ENCODE measurements around the gene EPS8L2.

The EPS8L2 gene

DNA sequence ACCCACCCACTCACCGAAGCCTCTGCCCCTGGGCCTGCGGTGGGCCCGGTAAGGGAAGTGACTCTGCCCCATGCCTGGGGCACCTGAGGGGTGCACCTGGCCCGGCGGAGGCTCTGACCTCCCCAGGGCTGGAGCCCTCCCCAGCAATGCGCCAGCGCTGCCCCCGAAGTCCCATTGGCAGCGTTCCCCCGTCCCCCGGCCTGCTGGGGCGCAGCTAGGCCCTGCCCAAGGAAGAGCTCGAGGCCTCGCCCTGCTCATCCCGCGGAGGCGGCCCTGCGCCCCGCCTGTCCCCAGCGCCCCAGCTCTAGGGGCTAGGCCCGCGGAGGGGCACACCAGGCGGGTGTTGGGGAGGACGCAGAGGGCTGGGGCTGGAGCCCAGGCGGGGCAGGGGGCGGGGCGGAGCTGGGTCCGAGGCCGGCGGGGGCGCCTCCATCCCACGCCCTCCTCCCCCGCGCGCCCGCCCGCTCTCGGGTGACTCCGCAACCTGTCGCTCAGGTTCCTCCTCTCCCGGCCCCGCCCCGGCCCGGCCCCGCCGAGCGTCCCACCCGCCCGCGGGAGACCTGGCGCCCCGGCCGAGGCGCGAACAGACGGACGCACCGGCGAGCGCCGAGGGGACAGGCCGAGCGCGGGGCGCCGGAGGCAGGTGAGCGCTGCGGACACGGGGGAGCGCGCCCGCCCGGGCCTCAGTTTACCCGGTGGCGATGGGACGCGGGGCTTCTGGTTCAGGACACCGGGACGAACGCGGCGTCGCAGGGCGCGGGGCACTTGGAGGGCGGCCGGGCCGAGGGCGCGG lies at the start of gene EPS8L2:
Gene EPS8L2, plus strand, starts transcription at position 586 of the 793 bp plus-strand sequence. CDS start 3,177 bp downstream, outside the sequence.
- DNase-seq = peak in 1 of 56 donors; percentile 65

- DNase-seq = no peak
Measured at GRCh38 chr11:656426-656825, 49.6 kb upstream of the EPS8L2 start.

DNA sequence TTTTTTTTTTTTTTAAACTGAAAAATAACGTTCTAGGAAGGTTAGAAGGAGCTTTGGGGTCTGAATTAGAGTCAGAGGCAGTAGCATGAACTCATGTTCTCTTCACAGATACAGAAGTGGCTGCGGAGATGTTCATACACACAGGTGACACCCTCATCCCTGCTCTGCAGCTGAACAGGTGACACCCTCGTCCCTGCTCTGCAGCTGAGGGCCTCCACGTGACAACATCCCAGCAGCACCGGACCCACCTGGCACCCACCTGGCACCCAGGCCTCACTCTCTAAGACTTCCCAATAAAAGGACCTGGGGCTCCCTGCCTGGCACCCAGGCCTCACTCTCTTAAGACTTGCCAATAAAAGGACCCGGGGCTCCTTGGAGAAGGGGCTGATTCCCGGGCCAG lies 49.2 kb upstream of the EPS8L2 start:
- DNase-seq = no peak

GRCh38 chr11:657691-658126 lies 48.3 kb upstream of the EPS8L2 start:
- DNase-seq = no peak

- no peak for DNase-seq
Measured at GRCh38 chr11:659532-660085, 46.4 kb upstream of the EPS8L2 start.

GRCh38 chr11:660281-660680 lies 45.8 kb upstream of the EPS8L2 start:
- DNase-seq = no peak

GRCh38 chr11:660681-661444 lies 45.2 kb upstream of the EPS8L2 start:
- DNase-seq = no peak

- DNase-seq = peak in 45 of 56 donors; percentile 10 to 81 (median 44)
Measured at GRCh38 chr11:662689-663274, 43.2 kb upstream of the EPS8L2 start.

GRCh38 chr11:665062-665703 lies 40.8 kb upstream of the EPS8L2 start:
- no peak for DNase-seq

- no peak for DNase-seq
Measured at GRCh38 chr11:665704-666281, 40.2 kb upstream of the EPS8L2 start.

DNA sequence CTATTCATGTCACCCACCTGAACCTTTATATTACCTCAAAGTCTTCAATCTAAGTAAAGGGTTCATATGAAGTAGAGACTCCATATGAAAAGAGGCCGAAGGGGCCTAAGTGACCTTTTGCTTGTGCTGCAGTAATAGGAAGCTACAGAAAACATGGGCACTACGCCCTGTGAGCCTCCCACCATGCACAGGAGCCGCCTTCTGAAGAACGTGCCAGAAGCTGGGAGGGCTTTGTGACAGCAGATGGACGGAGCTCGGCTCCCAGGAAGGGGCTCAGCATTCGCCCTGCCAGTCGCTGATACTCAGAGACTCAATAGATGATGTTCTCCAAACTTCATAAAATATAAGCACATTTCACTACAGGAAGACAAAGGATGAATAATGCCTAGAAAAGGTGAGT lies 32.2 kb upstream of the EPS8L2 start:
- DNase-seq = no peak

DNA sequence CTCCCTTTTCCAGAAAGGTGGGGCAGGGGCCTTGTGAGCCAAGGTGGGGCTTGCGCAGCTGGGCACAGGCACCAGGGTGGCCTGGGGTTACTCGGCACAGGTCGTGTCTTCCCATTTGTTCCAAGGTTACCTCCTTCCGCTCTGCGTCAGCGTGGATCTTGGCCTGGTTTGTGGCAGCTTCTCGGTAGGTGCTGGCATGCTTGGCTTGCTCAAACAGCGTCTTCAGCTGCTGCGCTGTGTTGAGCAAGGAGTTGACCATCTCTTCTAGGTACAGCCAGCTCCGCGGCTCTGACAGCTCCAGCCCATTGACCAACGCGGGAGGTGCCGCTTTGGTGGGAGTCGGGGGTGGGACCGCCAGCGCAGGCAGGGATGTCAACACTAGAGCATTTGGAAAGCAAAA lies 31.6 kb upstream of the EPS8L2 start:
- DNase-seq = no peak

DNA sequence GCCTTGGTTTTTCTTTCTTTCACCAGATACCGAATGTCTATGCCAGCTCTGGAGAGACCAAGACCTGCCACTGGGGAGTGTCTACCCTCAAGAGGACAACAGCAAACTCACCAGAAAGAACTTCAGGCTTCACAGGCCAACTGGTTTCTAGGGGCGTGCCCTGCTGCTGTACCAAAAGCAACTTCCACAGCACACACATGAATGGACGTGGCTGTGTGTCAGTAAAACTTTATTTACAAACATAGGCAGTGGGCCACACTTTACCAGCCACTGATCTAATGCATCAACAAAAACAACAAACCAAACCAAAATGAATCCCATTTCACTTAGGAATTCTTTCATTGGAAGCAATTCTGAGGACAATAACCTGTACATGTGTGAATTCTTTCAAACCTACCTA lies 27.7 kb upstream of the EPS8L2 start:
- DNase-seq = no peak

DNA sequence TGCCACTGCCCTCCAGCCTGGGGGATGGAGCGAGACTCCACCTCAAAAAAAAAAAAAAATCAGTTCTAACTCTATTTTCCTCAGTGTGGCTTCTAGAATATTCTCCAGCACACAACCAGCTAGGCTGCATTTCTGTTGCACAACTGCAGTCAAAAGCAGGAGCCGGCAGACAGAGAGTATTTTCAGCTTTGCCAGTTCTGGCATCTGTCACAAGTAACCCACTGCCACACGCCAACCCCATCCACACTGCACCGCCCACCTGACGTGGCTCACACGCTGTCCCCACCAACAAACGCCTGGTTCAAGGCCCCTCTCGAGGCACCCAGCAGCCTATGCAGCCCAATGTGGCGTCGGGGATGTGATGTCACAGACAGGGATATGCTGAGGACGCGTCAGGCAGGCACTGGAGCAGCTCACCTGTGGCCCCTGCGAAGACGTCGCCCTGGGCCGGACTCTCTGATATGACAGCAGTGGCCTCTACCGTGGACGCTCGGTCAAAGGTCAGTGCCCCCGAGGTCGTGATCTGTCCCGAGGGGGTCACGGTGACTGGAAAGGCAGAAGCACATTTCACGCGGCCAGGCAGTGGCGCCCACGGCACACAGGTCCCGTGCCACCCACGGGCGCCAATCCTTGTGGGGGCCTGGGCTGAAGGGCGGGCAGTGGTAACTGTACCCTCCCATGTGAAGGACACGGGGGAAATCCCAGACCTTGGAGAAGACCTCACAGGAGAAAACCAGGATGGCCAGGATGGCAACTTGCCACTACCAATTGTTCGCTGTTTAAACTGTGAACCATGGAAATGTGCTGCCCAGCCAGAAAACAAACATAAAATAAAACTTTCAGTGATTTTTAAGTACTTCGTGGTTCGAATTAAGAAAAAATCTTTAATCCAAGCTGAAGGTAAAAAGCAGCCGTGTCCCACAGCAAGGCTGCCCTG lies 26.5 kb upstream of the EPS8L2 start:
- no peak for DNase-seq

DNA sequence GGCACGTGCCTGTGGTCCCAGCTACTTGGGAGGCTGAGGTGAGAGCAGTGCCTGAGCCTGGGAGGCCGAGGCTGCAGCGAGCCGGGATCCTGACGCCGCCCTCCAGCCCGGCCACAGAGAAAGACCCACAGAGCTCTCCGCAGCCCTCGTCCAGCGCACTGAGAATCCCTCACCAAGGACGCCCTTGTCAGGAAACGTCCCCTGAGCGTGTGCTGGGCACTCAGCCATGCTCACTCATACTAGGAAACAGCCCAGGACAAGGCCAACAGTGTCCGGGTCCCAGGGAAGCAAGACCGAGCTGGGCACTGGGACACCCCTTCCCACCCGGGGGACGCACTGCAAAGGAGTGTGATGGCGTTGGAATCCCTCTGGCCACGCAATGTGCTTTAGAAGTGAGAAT lies 25.6 kb upstream of the EPS8L2 start:
- peak in 3 of 56 donors; percentile 13 to 35 (median 33) for DNase-seq

DNA sequence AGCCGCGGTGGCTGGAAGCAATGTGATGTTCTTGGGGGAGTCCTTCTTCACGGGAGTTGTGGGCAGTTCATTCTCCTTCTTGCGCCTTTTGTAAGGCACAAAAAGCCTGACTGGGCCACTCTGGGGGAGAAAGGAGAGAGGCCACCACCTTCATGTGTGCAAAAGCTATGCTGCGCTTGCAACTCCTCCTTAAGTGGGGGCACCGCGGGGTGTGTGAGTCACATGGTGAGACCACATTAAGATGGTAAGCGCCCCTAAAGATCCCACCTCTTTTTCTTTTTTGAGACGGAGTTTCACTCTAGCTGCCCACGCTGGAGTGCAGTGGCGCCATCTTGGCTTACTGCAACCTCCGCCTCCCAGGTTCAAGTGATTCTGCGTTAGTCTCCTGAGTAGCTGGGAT lies 25.1 kb upstream of the EPS8L2 start:
- peak in 5 of 56 donors; percentile 19 to 52 (median 30) for DNase-seq

DNA sequence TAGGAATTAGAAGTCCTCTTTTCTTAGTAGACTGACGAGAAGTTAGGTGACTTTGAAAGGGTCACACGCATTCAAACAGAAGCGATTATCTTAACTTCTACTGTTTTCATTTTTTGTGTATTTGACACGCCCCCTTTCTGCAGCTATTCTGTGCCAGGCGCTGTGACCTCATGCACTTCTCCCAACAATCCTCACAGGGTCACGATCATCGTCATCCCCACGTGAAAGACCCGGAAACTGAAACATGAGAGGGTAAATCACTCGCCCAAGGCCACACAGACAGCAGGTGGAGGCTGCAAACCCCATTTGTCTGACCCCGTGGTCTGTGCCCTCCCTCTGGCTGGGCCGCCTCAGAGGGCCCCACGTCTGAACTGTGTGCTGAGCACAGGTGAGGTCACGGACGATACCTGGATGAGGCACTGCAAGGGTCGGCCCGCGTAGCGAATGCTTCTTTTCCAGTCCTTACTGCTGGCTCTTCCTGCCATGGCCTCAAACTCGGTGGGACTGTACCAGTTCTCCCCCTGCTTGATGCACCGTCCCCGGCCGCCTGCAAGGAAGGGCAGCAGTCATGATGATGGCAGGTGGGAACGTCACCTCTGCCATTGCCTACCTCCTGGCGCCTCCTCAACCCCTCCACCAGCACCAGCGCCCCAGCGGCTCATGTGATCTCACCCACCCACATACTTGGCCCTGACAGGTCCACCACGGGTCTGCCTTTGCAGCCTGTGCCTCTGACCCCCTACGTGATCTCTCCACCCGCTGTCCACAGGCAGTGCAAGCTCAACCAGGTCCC lies 19.4 kb upstream of the EPS8L2 start:
- DNase-seq = no peak

DNA sequence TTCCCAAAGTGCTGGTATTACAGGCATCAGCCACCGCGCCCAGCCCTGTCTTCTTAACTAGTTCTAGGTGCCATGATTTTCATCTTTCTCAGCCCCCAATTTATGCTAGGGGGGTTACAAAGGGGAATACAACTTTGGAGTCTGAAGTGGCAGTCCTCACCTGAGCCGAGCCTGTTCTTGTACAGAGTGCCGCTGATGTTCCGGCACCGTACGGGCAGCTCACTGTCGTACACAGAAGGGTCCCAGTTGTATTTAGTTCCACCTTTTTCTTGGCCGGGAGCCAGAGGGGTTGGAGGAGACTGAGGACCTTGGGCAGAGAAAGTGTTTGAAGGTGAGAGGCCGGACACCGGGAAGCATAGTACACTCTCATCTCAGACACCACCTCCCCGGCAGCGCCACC lies 18.3 kb upstream of the EPS8L2 start:
- DNase-seq = no peak

DNA sequence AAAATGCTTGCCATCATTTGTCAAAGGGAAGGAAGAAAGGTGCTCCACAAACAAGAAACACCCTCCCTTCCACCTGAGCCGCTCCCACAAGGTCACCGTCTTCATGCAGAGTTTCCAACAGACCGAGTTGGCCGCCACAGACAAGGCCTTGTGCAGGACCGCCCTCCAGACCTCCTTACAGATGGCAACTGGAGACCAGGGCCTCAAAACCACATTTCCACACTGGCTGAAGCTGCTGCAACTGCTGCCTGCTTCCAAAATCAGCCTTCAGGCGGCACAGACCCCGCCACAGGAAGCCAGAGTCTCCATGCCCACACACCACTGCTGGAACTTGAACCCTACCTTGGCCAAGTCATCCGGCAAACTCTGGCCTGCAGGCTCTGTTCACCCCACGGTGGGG lies 17.4 kb upstream of the EPS8L2 start:
- DNase-seq = no peak
